ENCODE measurements around the gene LITAFD. TPM values are rescaled to one million over a fixed set of nuclear protein-coding genes. Genes with fewer than 3 reads are reported as not detected.

LITAFD gene
- total and polyA plus RNA-seq, 12 donors, result not detected

- intact Hi-C loops (cut with DNase I), result no loop called here
- WGBS, 2 donors, result 62 to 69% methylated on average over 17 of the region's 17 CpGs
- Histone ChIP-seq H3K4me1 (peaks cover 26 to 85% (median 70%) of the 10 kb centered on the region in 9 donors), H3K27ac (peak overlapping the region in 9 of 10 donors; percentile 20 to 96 (median 85)), H3K4me3 (peak overlapping the region in 1 of 10 donors; percentile 10), H3K36me3 (peaks cover 0 to 6% (median 0%) of the 10 kb centered on the region in 9 donors), H3K9me3 (no peaks in the 10 kb centered on the region), H3K27me3 (no peaks in the 10 kb centered on the region)
- ATAC-seq (peak; percentile 5 to 50 (median 25)), DNase-seq (peak in 1 of 2 donors; percentile 54)
- peak in 2 of 9 donors; percentile 7 to 10 for TF ChIP-seq CTCF (IDR thresholded peaks at IDR 0.05)
Measured at GRCh38 chr16:8863594-8864424, 18.3 kb upstream of the LITAFD start.

GRCh38 chr16:8864480-8865110 is 17.6 kb upstream of the LITAFD start:
- ATAC-seq, result no peak
- WGBS, 2 donors, result 25 to 35% methylated on average over 13 of the region's 13 CpGs
- H3K36me3 ChIP-seq, result no peaks in the 10 kb centered on the region
- H3K27ac ChIP-seq, result peak overlapping the region in 9 of 10 donors; percentile 1 to 96 (median 85)
- intact Hi-C loops (cut with DNase I), result loop anchor here in 3 of 10 donors (5.0 kb wide), 1 partner anchor 67 kb away; the partner anchor contains the start of genes PMM2 (in 3 of the 3) and TMEM186 (in 3 of the 3)
- no peaks in the 10 kb centered on the region for H3K27me3 ChIP-seq
- DNase-seq, result peak in 1 of 2 donors; percentile 52
- no peak for TF ChIP-seq CTCF (IDR thresholded peaks at IDR 0.05)
- no peaks in the 10 kb centered on the region for H3K9me3 ChIP-seq
- H3K4me3 ChIP-seq, result peak overlapping the region in 4 of 10 donors; percentile 6 to 14 (median 10)
- peaks cover 26 to 90% (median 69%) of the 10 kb centered on the region in 9 donors for H3K4me1 ChIP-seq

- peaks cover 26 to 84% (median 69%) of the 10 kb centered on the region in 9 donors for H3K4me1 ChIP-seq
Measured at GRCh38 chr16:8865145-8865882, 16.8 kb upstream of the LITAFD start.

More at GRCh38 chr16:8865145-8865882, 16.8 kb upstream of the LITAFD start:
- Histone ChIP-seq H3K27ac (peak overlapping the region in 8 of 10 donors; percentile 83 to 96 (median 86)), H3K4me3 (peak overlapping the region in 1 of 10 donors; percentile 14), H3K27me3 (no peaks in the 10 kb centered on the region), H3K36me3 (no peaks in the 10 kb centered on the region), H3K9me3 (no peaks in the 10 kb centered on the region)
- DNase-seq (no peak), ATAC-seq (no peak)
- TF ChIP-seq CTCF (IDR thresholded peaks at IDR 0.05), result no peak
- intact Hi-C loops (cut with DNase I), result loop anchor here in 3 of 10 donors (5.0 kb wide), 1 partner anchor 68 kb away; the partner anchor contains the start of genes PMM2 (in 3 of the 3) and TMEM186 (in 3 of the 3)
- 88 to 89% methylated on average over 14 of the region's 14 CpGs for WGBS, 2 donors
